UCSD-AML1 (cell line): ENCODE results near the gene MCAM.

Experiments used
- DNase-seq: peaks from one replicate; lab custom pipeline; 2025; ENCODE audit not compliant: unreplicated experiment; lab: John Stamatoyannopoulos, UW

Gene MCAM, protein sequence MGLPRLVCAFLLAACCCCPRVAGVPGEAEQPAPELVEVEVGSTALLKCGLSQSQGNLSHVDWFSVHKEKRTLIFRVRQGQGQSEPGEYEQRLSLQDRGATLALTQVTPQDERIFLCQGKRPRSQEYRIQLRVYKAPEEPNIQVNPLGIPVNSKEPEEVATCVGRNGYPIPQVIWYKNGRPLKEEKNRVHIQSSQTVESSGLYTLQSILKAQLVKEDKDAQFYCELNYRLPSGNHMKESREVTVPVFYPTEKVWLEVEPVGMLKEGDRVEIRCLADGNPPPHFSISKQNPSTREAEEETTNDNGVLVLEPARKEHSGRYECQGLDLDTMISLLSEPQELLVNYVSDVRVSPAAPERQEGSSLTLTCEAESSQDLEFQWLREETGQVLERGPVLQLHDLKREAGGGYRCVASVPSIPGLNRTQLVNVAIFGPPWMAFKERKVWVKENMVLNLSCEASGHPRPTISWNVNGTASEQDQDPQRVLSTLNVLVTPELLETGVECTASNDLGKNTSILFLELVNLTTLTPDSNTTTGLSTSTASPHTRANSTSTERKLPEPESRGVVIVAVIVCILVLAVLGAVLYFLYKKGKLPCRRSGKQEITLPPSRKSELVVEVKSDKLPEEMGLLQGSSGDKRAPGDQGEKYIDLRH

DNA sequence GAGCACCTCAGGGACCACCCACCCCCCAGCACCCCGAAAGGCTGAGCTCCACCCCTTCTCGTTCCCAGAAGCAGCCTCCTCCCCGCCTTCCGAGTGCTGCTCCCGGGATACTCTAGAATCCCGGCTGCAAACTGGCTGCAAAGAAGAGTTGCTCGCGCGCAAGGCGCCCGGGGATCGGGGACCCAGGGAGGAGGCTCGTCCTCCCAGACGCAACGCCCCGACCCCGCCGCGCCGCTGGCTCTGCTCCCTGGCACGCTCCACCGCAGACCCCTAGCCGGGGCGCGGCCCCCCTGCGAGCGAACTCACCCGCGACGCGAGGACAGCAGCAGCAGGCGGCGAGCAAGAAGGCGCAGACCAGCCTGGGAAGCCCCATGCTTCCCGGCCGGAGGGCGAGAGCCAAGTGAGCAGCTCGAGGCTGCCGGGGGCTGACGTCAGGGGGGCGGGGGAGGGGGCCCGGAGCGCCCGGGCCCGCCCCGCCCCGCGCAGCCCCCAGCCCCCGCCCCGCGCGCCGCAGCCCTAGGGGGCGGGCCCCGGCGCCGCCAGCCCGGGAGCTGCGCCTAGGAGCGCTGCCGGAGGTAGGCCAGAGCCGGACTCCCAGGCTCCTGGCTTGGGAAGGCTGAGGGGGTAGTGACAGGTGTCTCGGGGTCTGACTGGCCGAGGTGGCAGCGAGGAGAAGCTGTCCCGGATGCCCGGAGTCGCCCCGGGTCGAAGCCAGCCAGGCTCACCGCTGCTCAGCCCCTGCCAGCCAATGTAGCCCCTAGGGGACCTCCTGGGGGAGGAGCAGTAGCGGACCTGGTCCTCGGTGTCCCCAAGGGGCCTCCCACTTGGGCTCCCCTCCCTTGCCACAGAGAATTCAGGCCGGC, at the start of gene MCAM:
TSS of gene MCAM (minus strand) at position 402 of the 863 bp plus-strand sequence. CDS start at position 373, 29 bp downstream.
- DNase-seq = no peak

DNA sequence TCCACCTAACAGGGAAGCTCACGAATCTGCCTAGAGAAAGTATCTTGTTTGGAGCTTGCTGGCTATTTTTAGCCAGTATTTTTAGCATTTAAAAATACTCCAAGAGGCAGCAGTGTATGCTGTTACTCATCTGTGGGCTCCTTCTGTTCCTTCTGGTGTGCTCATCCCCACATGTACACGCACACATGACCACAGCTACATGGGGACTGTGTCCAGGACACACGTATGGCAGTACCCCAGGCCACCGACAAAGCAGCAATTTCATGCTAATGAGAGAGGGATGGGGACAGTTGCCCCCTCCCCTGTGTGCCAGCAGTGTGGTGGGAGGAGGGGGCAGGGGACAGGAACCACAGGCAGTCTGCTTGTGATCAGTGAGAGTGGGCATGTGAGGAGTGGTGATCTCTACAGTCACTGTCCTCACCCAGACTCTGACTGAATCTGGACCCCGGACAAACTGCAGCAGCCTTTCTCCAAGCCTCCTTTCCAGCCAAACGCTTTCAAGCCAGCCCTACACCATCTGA, 48.2 kb upstream of the MCAM start:
- DNase-seq = no peak

DNA sequence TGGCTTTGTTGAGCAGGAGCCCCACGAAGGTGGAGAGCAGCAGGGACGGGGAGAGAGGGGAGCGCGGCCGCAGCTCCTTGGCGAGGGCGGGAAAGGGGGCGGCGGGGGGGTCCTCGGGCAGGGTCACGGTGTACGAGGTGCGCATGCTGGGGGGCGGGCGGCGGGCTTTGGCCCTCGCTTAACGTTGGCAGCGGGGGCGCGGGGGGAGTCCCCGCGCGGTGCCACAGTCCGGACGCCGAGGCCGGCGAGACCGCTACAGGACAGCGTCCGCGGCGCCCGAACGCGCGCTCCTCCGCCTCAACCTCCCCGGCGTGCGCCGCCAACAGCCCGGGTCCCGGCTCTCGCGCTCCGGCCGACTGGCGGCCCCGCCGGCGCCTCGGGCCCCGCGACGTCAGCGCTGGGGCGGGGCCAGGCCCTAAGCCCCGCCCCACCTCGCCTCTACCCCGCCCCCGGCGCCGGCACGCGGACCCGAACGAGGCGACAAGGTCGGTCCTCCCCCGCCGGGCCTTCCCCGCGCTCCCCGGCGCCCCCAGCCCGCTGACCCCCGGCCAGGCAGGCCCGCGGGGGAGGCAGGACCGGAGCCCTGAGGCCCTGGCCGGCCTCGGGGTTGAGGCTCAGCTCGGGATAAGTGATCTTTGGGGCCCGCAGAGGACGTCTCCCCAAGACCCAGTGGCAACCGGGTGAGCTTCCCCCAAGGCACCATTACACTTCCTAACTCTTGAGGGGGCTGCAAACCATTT, 47.1 kb upstream of the MCAM start:
- peak; percentile 38 for DNase-seq

DNA sequence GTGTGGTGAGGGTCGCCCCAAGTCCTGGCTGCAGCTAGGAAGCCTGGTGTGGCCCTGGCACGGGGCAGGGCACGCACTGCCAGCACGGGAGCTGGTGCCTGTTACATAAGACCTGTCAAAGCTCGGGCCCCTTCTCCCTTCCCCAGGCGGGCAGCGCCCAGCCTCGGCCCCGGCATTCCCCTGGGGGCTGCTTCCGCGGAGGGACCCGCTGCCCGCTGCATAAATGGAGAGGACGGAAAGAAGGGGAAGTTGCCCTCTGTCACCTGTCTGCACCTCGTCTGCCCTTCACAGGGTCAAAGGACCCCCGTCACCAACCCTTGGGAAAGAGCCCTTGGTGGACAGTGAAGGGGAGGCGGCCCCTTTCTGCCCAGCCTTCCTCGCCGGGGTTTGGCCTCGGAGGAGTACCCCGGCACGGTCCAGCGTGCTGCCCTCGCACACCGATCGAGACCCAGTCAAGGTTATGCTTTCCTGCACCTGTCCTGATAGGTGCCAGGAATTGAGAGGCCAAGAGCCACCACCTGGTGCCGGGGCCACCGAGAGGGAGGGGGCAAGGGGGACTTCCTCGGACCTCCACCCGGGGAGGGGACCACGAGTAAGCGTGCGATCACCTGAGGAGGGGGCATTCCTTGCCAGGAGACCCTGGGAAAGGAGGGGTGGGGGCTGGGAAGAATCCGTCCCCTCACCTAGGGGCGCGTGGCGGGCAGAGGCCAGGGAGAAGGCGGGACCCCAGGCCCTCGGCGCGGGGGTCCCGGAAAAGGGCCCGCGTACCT, 46.3 kb upstream of the MCAM start:
- no peak for DNase-seq

DNA sequence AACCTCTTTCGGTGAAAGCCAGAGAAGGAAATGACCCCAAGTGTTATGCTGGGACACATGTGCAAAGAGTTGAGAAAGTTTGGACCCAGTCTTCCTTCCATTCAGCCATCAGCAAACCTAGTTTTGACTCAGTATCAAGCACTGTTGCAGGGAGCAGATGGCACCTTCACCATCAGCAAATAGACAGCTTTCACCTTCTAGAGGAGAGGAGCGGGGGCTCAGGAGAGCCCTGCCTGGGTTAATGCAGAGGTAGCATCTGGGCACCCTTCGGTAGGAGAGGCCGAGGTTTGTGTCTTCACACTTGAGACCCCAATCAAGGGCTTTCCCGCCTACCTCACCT, 45.8 kb upstream of the MCAM start:
- DNase-seq = no peak

DNA sequence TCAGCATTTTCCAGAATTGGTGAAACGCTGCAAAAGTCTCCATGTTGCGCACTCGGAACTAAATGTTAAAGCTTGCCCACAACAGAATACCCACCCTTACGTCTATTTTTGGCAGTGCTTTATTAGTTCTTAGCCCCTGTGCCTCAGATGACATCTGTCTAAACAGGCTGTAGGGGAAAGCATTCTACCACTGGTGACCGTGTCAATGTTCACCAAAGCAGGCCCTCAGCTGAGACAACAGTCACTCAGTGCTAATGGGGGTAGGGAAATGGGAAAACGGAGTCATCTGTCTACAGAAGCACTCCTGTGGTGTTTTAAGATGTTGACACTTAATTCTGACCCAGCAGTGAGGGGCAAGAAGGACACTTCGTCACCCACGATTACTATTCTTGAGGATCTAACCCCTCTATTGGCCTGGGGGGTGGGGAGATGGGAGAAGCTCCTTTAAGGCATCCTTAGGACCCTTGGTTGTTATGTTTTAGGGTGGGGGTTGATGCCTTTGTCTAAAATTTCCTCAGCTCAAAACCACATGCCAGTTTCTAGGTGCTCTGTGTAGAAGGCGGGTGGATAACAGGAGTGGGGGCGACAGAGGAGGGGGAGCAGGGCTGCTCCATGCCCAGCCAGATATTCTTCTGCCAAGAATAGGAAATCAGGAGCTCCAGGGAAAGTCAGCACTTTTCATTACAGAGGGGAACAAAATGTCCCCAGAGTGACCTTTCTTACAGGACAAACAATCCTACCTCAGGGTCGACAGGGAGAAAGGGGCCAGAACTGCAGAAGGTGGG, 45.2 kb upstream of the MCAM start:
- no peak for DNase-seq

DNA sequence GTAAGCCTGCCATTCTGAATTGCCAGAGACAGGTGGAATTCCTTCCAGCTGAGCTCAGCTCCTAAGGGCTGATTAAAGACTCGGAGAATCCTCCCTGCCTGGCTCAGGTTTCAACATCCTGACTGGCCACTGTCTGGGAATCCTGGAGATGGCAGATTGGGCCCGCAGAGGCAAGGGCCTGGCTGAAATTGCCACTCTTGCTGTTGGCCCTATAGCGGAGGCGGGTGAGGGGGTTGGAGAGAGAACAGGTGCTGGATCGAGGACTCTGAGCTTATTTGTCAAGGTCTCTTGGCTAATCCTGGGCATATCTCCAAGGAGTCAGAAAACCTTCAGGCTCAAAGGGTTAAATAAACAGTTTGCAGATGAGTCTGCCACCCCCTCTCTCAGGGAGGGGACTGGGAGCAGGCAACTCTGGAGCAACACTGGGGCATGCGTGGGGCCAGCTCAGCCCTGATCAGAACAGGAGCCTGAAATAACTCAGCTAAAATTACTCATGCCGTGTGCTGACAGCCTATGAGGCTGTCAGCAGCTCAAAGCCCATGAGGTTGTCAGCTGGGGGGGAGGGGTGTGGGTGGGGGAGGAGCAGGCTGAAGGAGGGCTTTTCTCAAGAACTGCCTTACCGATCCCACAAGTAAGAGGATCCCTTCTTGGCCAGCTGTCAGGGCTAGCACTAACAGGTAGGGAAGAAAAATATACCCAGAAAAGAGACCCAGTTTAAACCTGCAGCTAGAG, 44.3 kb upstream of the MCAM start:
- peak; percentile 60 for DNase-seq

DNA sequence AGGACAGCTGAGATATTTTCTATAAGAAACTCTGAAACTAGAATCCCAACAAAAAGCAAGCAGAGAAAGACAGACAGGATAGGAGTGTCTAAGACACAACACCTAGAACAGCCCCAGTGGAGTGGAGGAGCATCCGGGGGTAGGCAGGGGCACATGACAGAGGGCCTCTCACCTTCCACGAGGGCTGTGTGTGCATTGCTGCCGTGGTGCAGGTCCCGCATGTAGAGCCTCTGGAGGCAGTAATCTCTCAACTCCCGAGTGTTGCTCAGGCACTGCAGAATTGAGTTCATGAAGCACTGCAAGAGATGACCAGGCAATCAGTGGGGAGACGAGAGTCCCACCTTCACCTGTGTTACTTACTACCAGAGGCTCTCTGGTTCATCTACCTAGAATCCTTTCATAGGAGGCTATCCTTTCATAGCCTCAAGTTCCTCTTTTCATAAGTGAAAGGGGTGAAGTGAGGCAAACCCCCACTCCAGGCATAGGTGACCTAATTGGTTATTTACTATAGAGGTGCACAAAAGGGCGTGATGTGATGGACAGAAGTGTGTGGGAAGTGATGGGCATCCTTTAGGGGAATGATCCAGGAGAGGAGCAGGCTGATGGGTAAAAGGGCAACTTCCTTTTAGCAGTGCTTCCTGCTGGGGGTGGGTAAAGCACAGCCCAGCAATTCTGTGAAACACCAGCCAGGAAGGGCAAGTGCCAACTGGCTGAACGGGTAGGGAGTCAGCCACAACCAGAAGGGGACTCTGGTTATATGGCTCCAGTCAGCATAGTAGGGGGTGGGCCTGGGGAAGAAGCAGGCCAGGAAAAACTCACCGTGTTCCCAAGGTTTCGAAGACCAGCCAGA, 42.7 kb upstream of the MCAM start:
- peak; percentile 54 for DNase-seq

DNA sequence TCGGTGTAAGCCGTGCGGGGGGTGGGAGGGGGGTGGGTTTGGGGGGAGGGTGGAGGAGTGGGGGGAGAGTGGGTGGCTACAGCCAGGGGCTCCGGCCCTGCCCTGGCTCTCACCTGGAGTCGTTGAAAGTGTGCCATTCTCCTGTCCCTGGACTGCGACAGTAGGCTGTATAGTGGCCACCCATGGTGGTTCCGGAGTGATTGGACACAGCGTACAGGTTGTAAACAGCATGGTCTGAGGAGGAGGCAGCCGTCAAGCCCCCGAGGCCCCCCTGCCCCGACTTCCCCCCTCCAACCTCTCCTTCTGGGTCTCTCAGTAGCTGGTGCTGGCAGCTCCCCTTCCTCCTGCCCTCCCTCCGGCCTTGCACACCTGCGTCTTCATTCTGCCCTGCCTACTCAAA, 40.1 kb upstream of the MCAM start:
- no peak for DNase-seq

DNA sequence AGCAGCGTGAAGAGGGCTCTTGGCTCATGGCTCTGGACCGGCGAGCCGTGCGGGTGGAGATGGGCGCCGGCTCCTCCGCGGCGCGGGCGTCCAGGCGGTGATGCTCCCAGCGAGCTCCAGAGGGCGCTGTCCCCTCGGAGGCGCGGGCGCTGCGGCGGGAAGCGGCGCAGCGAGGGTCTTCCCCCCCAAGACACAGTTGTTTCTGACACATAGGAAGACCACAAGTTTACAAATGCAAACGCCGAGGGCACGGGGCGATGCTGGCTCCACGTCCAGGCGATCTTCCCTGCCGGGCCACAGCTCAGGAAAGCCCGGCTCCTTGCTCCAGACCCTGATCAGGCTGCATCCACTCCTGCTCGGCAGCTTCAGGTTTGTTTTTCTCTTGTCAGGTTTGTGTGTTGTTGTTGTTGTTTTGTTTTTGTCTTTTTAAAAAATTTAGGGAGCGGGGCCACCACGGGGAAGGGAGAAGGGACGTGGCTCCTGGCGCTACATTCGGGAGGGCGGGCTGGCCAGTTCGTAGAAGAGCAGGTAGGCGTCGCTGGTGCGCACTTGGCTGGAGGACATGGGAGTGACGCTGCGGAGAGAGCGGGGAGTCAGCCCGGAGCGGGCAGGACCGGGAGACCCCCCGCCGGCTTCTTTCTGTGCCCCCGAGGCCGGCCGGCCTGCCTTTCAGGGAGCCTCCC, 39.6 kb upstream of the MCAM start:
- peak; percentile 60 for DNase-seq

DNA sequence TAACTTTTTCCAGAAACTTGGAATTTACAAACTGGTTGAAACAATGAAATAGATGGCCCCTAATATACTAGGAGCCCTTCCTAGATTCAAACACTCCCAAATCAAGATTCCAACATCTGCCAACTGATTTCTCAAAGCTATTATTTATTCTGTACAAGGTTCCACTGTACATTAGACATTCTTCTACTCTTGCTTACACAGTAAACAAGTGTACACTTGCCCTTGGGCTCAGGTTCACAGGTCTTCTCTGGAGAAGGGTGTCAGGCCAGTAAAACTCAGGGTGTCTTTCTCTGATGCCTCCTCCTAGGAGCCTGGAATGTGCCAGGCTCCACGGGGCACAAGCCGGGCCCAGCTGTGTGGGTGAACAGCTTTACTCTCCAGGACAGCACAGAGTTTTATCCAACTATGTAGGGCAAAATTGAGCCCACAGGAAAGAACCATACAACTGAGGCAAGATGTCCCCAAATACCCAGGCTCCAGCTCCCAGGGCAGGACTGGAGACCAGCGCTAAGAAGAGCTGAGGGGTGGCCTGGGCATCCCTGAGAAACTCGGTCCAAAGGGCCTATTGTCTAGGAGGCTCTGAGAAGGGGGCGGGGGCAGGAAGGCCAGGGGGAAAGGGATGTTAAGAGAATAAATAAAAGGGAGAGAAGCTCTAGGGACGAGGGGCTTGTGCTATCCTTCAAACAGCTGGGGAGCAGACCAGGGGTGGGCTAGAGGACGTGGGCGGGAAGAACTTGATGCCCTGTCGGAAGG, 38.3 kb upstream of the MCAM start:
- no peak for DNase-seq

DNA sequence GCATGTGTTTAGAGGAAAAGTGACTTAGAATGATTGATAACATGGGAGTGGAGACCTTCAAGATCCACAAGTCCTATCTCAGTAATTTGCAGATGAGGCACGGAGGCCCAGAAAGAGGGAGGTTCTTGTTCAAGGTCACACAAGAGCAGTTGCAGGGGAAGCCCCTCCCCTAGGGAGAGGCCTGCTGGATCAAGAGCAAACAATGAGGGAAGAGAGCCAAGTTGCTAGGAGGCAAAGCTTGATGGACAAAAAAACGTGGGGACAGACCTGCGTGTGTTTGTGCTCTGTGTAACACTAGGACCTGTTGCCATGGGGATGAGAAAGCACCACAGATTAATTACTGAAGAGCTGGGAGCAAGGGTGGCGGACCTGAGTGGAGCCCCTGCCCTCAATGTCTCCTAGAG, 35.9 kb upstream of the MCAM start:
- no peak for DNase-seq

DNA sequence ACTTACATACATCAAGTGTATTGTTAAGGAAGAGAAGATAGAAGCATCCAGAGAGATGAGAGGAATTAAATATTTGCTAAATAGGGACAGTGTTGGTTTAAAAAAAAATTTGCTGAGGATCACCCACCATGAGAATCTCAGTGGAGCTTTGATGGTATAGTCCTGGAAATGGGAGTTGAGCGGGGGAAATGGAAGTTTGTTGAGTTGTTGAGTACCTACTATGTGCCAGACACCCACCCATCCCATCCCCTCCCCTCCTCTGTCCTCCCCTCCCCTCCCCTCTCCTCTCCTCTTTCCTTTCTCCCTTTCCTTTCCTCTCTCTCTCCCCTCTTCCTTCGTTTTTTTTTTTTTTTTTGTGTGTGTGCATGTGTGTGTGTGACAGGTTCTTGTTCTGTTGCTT, 34.3 kb upstream of the MCAM start:
- DNase-seq = no peak

DNA sequence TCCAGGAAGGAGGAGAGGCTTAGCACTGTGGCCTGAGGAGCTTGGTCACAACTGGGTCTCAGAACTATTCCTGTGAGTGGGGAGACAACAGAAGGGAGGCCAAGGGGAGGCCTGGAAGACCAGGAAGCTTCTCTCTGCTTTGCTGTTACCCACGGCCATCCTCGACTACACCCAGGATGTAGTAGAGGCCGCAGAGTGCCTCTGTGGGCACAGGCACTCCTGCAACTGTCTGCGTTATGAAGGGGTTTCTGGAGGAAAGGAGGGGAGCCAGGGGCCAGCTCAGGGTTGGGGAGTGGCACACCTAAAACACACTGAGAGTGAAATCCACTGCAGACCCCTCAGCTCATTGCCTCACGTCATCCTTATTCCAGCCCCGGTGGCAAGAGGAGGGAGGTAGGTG, 33.4 kb upstream of the MCAM start:
- DNase-seq = no peak

DNA sequence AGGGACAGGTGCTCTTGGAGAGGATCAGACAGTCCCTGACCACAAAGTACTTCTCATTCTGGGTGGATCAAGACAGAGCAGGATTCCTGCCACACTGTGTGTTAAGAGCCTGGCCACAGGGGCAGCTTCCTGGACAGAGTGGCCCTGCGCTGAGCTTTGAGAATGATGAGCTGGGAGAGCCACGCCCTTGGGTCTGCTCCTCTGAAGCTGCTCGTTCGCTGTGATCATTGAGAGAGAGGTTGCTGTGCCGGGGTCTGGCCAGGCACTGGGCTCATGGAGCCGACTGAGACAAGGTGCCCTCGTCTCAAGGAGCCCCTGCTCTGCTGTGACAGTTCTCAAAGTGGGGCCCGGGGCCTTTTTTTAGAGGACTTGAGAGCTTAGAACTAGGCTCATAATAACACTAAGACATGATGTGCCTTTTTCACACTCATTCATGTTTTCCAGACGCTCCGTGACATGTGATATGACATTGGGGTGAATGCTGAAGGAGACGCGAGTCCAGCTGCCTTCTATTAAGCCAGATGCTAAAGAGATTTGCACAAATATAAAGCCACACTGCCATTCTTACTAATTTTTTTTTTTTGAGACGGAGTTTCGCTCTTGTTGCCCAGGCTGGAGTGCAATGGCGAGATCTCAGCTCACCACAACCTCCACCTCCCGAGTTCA, 31.1 kb upstream of the MCAM start:
- DNase-seq = no peak

DNA sequence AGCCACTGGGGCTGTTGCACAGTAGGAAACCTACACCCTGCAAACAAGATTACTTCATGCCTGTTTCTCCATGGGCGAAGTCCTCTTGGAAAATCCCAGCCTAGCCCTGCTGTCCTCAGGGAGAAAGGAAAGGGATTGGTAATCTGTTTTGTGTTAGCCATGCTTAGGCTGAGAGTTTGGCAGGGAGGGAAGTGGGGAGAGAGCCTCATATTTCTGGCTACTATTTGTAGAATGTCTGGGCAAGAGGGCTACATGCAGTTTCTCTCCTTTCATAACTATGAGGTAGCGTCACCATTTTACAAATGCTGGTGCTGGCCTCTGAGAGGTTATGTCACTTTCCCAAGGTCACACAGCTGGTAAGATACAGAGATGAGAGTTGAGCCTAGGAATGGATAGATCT, 30.3 kb upstream of the MCAM start:
- DNase-seq = no peak
